PFSK-1 (cell line): ENCODE results near the gene AAK1.

Source experiments
- FOXP2 ChIP-seq: optimal IDR thresholded peaks from 2 replicates; pipeline ENCODE3; 2011; ENCODE audit warnings: borderline replicate concordance, control low read depth, inconsistent platforms; ENCODE audit not compliant: insufficient read depth; ENCODE audit errors: extremely low read length, extremely low read depth
- POLR2AphosphoS5 ChIP-seq: IDR thresholded peaks from 2 replicates; pipeline ENCODE4 v1.6.1; 2012; ENCODE audit warnings: low read depth, mild to moderate bottlenecking, control low read depth, low read length, moderate library complexity
- REST ChIP-seq, 2 experiments: IDR thresholded peaks; 2 replicates each; pipeline versions ENCODE4 v1.6.1 to v1.8.0; 2011 to 2012; ENCODE audit warnings: low read depth in 2 of 2, low read length in 2 of 2, control low read depth in 1 of 2, inconsistent platforms in 1 of 2, mild to moderate bottlenecking in 1 of 2, moderate library complexity in 1 of 2; ENCODE audit not compliant: insufficient read depth in 1 of 2
- TAF1 ChIP-seq: IDR thresholded peaks from 2 replicates; pipeline ENCODE4 v1.6.1; 2012; ENCODE audit warnings: low read length, control low read depth, borderline replicate concordance; ENCODE audit not compliant: insufficient read depth

GRCh38 chr2:69629921-69630608 is 13.5 kb downstream of the AAK1 start:
- TF ChIP-seq FOXP2: no peak
- no peak for TF ChIP-seq REST (IDR thresholded peaks at IDR 0.05; ENCODE audit: insufficient read depth in 1 of 2, low read depth in 2 of 2, low read length in 2 of 2)
- TF ChIP-seq POLR2AphosphoS5: no peak
- TF ChIP-seq TAF1: no peak
